ENCODE data around the gene BBOX1. TPM values are rescaled to one million over a fixed set of nuclear protein-coding genes. Genes with fewer than 3 reads are reported as not detected.

Gene BBOX1
- total RNA-seq, 1 donor from 2014 or later, result not detected

Other genes with a start within 250 kb of the BBOX1 start
- gene FIBIN, start 46.7 kb upstream of the BBOX1 start, total RNA-seq, result not detected in 2 replicates

Measured in T-helper 2 cell treated with Interferon-gamma antibody and Interleukin-4, amounts not matched to agents 100 ng/mL and 5 ng/mL, for 36 hours (primary cell).